Suprapubic skin (tissue), 4 donors: ENCODE data around the gene CLEC16A. TPM values are rescaled to one million over a fixed set of nuclear protein-coding genes. Genes with fewer than 3 reads are reported as not detected.
"Not testable (repeated sequence)": the region's sequence is repeated elsewhere in the genome, so short reads cannot be mapped to it uniquely, and the experiment has no call there.

ENCODE experiments used
- DNase-seq, 2 donors: peaks; one replicate each; pipeline ENCODE4 v3.0.0-alpha.2; 2019; ENCODE audit warnings: low spot score in 2 of 2
- H3K27ac ChIP-seq: fragments of 200-600 bp; sonication (generic); one replicate; pipeline ENCODE4 v1.5.1; 2019
- H3K27me3 ChIP-seq: fragments of 200-600 bp; sonication (generic); one replicate; pipeline ENCODE4 v1.5.1; 2019
- H3K36me3 ChIP-seq: fragments of 200-600 bp; sonication (generic); one replicate; pipeline ENCODE4 v1.5.1; 2019
- H3K4me1 ChIP-seq: fragments of 200-600 bp; sonication (generic); one replicate; pipeline ENCODE4 v1.5.1; 2019
- H3K4me3 ChIP-seq: fragments of 200-600 bp; sonication (generic); one replicate; pipeline ENCODE4 v1.5.1; 2019; ENCODE audit warnings: mild to moderate bottlenecking
- H3K9me3 ChIP-seq: fragments of 200-600 bp; sonication (generic); one replicate; pipeline ENCODE4 v1.5.1; 2019
- CTCF ChIP-seq, 2 donors: fragments of 200-600 bp in 1 of 2; fragments of 450-650 bp in 1 of 2; sonication (generic) in 1 of 2; IDR thresholded peaks; one replicate each; pipeline ENCODE4 v1.5.1; 2016 to 2019; ENCODE audit warnings: antibody characterized with exemption in 2 of 2, mild to moderate bottlenecking in 1 of 2, moderate library complexity in 1 of 2
- EP300 ChIP-seq: sonication (generic); formaldehyde crosslinking; IDR thresholded peaks from one replicate; pipeline ENCODE4 v1.6.1; 2017; ENCODE audit warnings: antibody characterized with exemption
- POLR2A ChIP-seq, 2 donors: fragments of 450-650 bp; IDR thresholded peaks; one replicate each; pipeline ENCODE4 v1.6.1; 2017; ENCODE audit warnings: antibody characterized with exemption in 2 of 2, mild to moderate bottlenecking in 2 of 2, moderate library complexity in 2 of 2
- POLR2AphosphoS5 ChIP-seq, 3 donors: sonication (generic); formaldehyde crosslinking; IDR thresholded peaks; one replicate each; pipeline ENCODE4 v1.6.1; 2017; ENCODE audit warnings: antibody characterized with exemption in 3 of 3
- WGBS: methylation state at CpG from one replicate; pipeline ENCODE4 v1.1.5; 2018; 5-methylcytosine and 5-hydroxymethylcytosine counted together
- total RNA-seq, 4 donors: library from RNA; depleted of rRNA; stranded (reverse); fragments of >200 nt; gene quantifications; one replicate each; pipeline ENCODE4 v1.1.0, GENCODE V29; 2016

Gene CLEC16A
- total RNA-seq, 4 donors from 2014 or later = 37.2 to 62.3 (median 39.0) TPM

- H3K27ac ChIP-seq = no peak overlapping the region
- TF ChIP-seq POLR2AphosphoS5 (IDR thresholded peaks at IDR 0.05) = no peak
- no peak for TF ChIP-seq POLR2A (IDR thresholded peaks at IDR 0.05)
- no peak for TF ChIP-seq CTCF (IDR thresholded peaks at IDR 0.05)
- no peak for TF ChIP-seq EP300
- 92% methylated on average over 8 of the region's 8 CpGs for WGBS
- H3K4me1 ChIP-seq = peaks cover 10% of the 10 kb centered on the region
- peaks cover 24% of the 10 kb centered on the region for H3K36me3 ChIP-seq
- H3K4me3 ChIP-seq = no peak overlapping the region
- no peaks in the 10 kb centered on the region for H3K9me3 ChIP-seq
- H3K27me3 ChIP-seq = no peaks in the 10 kb centered on the region
- DNase-seq = no peak
Measured at GRCh38 chr16:10964891-10965326, 20.5 kb downstream of the CLEC16A start.

- Histone ChIP-seq H3K9me3 (no peaks in the 10 kb centered on the region), H3K27me3 (no peaks in the 10 kb centered on the region), H3K36me3 (peaks cover 24% of the 10 kb centered on the region), H3K4me3 (no peak overlapping the region), H3K4me1 (peaks cover 10% of the 10 kb centered on the region), H3K27ac (no peak overlapping the region)
- no peak for DNase-seq
- TF ChIP-seq CTCF (IDR thresholded peaks at IDR 0.05) (no peak), POLR2AphosphoS5 (IDR thresholded peaks at IDR 0.05) (no peak), POLR2A (IDR thresholded peaks at IDR 0.05) (no peak), EP300 (no peak)
- WGBS = 86% methylated on average over 5 of the region's 6 CpGs
Measured at GRCh38 chr16:10965440-10966061, 21.2 kb downstream of the CLEC16A start.

- Histone ChIP-seq H3K27me3 (no peaks in the 10 kb centered on the region), H3K36me3 (peaks cover 24% of the 10 kb centered on the region), H3K4me1 (peaks cover 10% of the 10 kb centered on the region), H3K9me3 (no peaks in the 10 kb centered on the region), H3K27ac (no peak overlapping the region), H3K4me3 (no peak overlapping the region)
- DNase-seq = no peak
- WGBS = 90% methylated on average over 5 of the region's 5 CpGs
- TF ChIP-seq POLR2A (IDR thresholded peaks at IDR 0.05) (no peak), CTCF (IDR thresholded peaks at IDR 0.05) (no peak), POLR2AphosphoS5 (IDR thresholded peaks at IDR 0.05) (no peak), EP300 (no peak)
Measured at GRCh38 chr16:10966129-10966528, 21.8 kb downstream of the CLEC16A start.

GRCh38 chr16:10966559-10966958 is 22.2 kb downstream of the CLEC16A start:
- not testable (repeated sequence) for H3K4me3 ChIP-seq, H3K4me1 ChIP-seq, H3K9me3 ChIP-seq, DNase-seq, H3K27ac ChIP-seq, H3K27me3 ChIP-seq
- WGBS = 73% methylated on average over 4 of the region's 4 CpGs
- H3K36me3 ChIP-seq = peaks cover 24% of the 10 kb centered on the region

- no peak overlapping the region for H3K4me3 ChIP-seq
- peaks cover 14% of the 10 kb centered on the region for H3K4me1 ChIP-seq
- H3K27me3 ChIP-seq = no peaks in the 10 kb centered on the region
- no peak overlapping the region for H3K27ac ChIP-seq
- H3K36me3 ChIP-seq = peaks cover 18% of the 10 kb centered on the region
- no peaks in the 10 kb centered on the region for H3K9me3 ChIP-seq
- TF ChIP-seq POLR2AphosphoS5 (IDR thresholded peaks at IDR 0.05) (no peak), CTCF (IDR thresholded peaks at IDR 0.05) (no peak), POLR2A (IDR thresholded peaks at IDR 0.05) (no peak)
- 86% methylated on average over 2 of the region's 5 CpGs for WGBS
- no peak for DNase-seq
Measured at GRCh38 chr16:10967986-10968385, 23.6 kb downstream of the CLEC16A start.

- peaks cover 17% of the 10 kb centered on the region for H3K36me3 ChIP-seq
- DNase-seq = no peak
- 96% methylated on average over 3 of the region's 3 CpGs for WGBS
- H3K27me3 ChIP-seq = no peaks in the 10 kb centered on the region
- H3K4me3 ChIP-seq = no peak overlapping the region
- peaks cover 14% of the 10 kb centered on the region for H3K4me1 ChIP-seq
- no peaks in the 10 kb centered on the region for H3K9me3 ChIP-seq
- TF ChIP-seq POLR2AphosphoS5 (IDR thresholded peaks at IDR 0.05) = no peak
- no peak for TF ChIP-seq EP300
- no peak for TF ChIP-seq POLR2A (IDR thresholded peaks at IDR 0.05)
- no peak for TF ChIP-seq CTCF (IDR thresholded peaks at IDR 0.05)
- no peak overlapping the region for H3K27ac ChIP-seq
Measured at GRCh38 chr16:10968498-10968897, 24.1 kb downstream of the CLEC16A start.
